OCI-LY7 (cell line): Measurements from ENCODE around the gene CSTPP1. TPM values are rescaled to one million over a fixed set of nuclear protein-coding genes. Genes with fewer than 3 reads are reported as not detected.
A peak's percentile ranks its signal among the peaks of the same experiment; 100 is the strongest.

Experiments
- BruUV-seq: library from RNA; stranded (reverse); fragments of 400-500 nt; replicated peaks from 2 replicates; lab custom pipeline; 2021; lab: Mats Ljungman, UMichigan
- CTCF ChIA-PET: fragments of 300-600 bp; sonication (Branson Sonifier 250); formaldehyde crosslinking; loops from one replicate; lab custom pipeline; 2022; ENCODE audit warnings: antibody characterized with exemption; ENCODE audit not compliant: unreplicated experiment; lab: Charles Lee
- POLR2A ChIA-PET: fragments of 300-600 bp; sonication (Branson Sonifier 250); formaldehyde crosslinking; loops from one replicate; lab custom pipeline; 2022; ENCODE audit warnings: antibody characterized with exemption; lab: Charles Lee
- DNase-seq: peaks from one replicate; pipeline ENCODE4 v3.0.0-alpha.2; 2015; ENCODE audit warnings: low spot score
- H2AFZ ChIP-seq: fragments of 200-600 bp; sonication (generic), shearing (Covaris generic); 2 replicates; pipeline ENCODE4 v1.6.1; 2014; ENCODE audit warnings: mild to moderate bottlenecking, antibody characterized with exemption, low read length, moderate library complexity
- H3K27ac ChIP-seq: fragments of 200-600 bp; sonication (generic); 2 replicates; pipeline ENCODE4 v1.5.1; 2014; ENCODE audit warnings: mixed run types, low read depth, mild to moderate bottlenecking, moderate library complexity, low read length, inconsistent platforms; ENCODE audit not compliant: poor library complexity, severe bottlenecking
- H3K36me3 ChIP-seq: fragments of 200-600 bp; sonication (generic); 2 replicates; pipeline ENCODE4 v1.6.1; 2014; ENCODE audit warnings: mild to moderate bottlenecking, antibody characterized with exemption, low read length, moderate library complexity, mixed read lengths; ENCODE audit not compliant: insufficient read depth
- H3K4me1 ChIP-seq: fragments of 200-600 bp; sonication (generic); 2 replicates; pipeline ENCODE4 v1.5.1; 2014; ENCODE audit warnings: mild to moderate bottlenecking, low read length; ENCODE audit not compliant: insufficient read depth, poor library complexity, severe bottlenecking
- H3K4me2 ChIP-seq: fragments of 200-600 bp; sonication (generic); 2 replicates; pipeline ENCODE4 v1.6.1; 2014; ENCODE audit warnings: mild to moderate bottlenecking, low read length
- H3K4me3 ChIP-seq: fragments of 200-600 bp; sonication (generic); 2 replicates; pipeline ENCODE4 v1.5.1; 2014; ENCODE audit warnings: mild to moderate bottlenecking, low read depth, low read length; ENCODE audit not compliant: poor library complexity, severe bottlenecking
- H3K79me2 ChIP-seq: fragments of 200-600 bp; sonication (generic); 2 replicates; pipeline ENCODE4 v1.6.1; 2016; ENCODE audit warnings: low read depth, mild to moderate bottlenecking, low read length, moderate library complexity, mixed read lengths; ENCODE audit not compliant: insufficient read depth
- H3K9me2 ChIP-seq: fragments of 200-600 bp; sonication (generic); 2 replicates; pipeline ENCODE4 v1.6.1; 2016; ENCODE audit warnings: mild to moderate bottlenecking, low read length, mixed read lengths; ENCODE audit not compliant: insufficient read depth
- H3K9me3 ChIP-seq: fragments of 200-600 bp; sonication (generic); 2 replicates; pipeline ENCODE4 v1.6.1; 2014; ENCODE audit warnings: mild to moderate bottlenecking, mixed run types, low read length, mixed read lengths
- H4K20me1 ChIP-seq: fragments of 200-600 bp; sonication (generic); 2 replicates; pipeline ENCODE4 v1.6.1; 2014; ENCODE audit warnings: mild to moderate bottlenecking, antibody characterized with exemption, low read length, moderate library complexity, mixed read lengths; ENCODE audit not compliant: insufficient read depth
- EZH2phosphoT487 ChIP-seq: fragments of 200-600 bp; sonication (generic); IDR thresholded peaks from 2 replicates; pipeline ENCODE4 v1.6.1; 2018; ENCODE audit warnings: low read depth, borderline replicate concordance, mild to moderate bottlenecking, mixed run types, antibody characterized with exemption, low read length, moderate library complexity, mixed read lengths
- intact Hi-C: fragments of 100-400 bp; cut with micrococcal nuclease; formaldehyde crosslinking; loops from one replicate; pipeline ENCODE4 v1.10.0; 2022; ENCODE audit not compliant: unreplicated experiment
- total RNA-seq, 2 experiments: library from RNA; depleted of rRNA in 1 of 2; stranded (reverse); fragments of >200 nt in 1 of 2; shearing (Covaris generic) in 1 of 2; gene quantifications; 2 replicates each; pipeline ENCODE4 v1.2.3, GENCODE V29; 2014 to 2022
- TF ChIP-seq, protein P1 (sequence below): fragments of 200-600 bp; sonication (generic); conservative IDR thresholded peaks from 2 replicates; pipeline ENCODE4 v1.5.1; 2014; ENCODE audit warnings: mild to moderate bottlenecking, antibody characterized with exemption, low read length, moderate library complexity, mixed read lengths

CSTPP1 gene
- total RNA-seq, 2 experiments from 2014 or later: 39.6 to 43.1 TPM

DNA sequence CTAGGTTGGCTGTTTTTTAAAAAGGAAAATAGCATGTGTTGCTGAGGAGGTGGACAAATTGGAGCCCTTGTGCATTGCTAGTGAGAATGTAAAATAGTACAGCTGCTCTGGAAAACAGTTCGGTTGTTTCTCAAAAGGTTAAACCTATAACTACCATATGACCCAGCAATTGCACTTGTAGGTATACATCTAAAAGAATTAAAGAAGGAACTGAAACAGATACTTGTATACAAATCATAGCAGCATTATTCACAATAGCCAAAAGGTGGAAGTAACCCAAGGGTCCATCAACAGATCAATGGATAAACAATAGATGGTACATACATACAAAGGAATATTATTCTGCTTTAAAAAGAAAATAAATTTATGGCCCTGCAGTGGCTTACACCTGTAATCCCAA is 111.4 kb downstream of the CSTPP1 start:
- intact Hi-C loops: loop anchor here (5.0 kb wide), 1 partner anchor 104 kb away; no protein-coding TSS in a partner anchor
- Histone ChIP-seq H3K36me3 (peaks cover 7% of the 10 kb centered on the region), H2AFZ (no peak overlapping the region), H3K4me2 (peak overlapping the region; percentile 61), H3K9me3 (no peaks in the 10 kb centered on the region; the same call in 1 of the 2 replicates), H3K27ac (peak overlapping the region; percentile 52), H4K20me1 (no peaks in the 10 kb centered on the region), H3K9me2 (no peaks in the 10 kb centered on the region), H3K4me3 (peak overlapping the region; percentile 1), H3K79me2 (no peaks in the 10 kb centered on the region), H3K4me1 (peaks cover 26% of the 10 kb centered on the region)
- POLR2A ChIA-PET: no interaction called here
- no TSS peak for BruUV-seq
- TF ChIP-seq, protein P1, sequence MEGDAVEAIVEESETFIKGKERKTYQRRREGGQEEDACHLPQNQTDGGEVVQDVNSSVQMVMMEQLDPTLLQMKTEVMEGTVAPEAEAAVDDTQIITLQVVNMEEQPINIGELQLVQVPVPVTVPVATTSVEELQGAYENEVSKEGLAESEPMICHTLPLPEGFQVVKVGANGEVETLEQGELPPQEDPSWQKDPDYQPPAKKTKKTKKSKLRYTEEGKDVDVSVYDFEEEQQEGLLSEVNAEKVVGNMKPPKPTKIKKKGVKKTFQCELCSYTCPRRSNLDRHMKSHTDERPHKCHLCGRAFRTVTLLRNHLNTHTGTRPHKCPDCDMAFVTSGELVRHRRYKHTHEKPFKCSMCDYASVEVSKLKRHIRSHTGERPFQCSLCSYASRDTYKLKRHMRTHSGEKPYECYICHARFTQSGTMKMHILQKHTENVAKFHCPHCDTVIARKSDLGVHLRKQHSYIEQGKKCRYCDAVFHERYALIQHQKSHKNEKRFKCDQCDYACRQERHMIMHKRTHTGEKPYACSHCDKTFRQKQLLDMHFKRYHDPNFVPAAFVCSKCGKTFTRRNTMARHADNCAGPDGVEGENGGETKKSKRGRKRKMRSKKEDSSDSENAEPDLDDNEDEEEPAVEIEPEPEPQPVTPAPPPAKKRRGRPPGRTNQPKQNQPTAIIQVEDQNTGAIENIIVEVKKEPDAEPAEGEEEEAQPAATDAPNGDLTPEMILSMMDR: no peak
- no peak for TF ChIP-seq EZH2phosphoT487
- CTCF ChIA-PET: no interaction called here
- peak; percentile 61 for DNase-seq

DNA sequence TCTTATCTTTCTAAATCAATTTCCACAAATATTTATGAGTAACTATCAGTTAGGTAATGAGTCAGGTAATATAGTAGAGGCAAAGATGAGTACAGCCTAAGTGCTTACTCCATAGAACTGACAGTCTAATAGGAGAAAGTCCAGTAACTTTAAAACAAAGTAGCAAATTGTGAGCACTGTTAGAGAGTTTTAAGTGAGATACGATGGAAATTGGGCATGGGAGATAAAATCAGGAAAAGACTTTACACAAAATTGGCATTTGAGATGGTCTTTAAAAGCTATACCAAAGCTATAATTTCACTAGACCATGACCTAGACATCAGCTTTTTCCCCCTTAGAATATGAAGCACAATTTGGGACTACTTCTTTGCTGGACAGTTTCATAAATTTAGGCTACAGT is 113.7 kb downstream of the CSTPP1 start:
- TSS peak; percentile 18 for BruUV-seq
- ChIA-PET POLR2A (interaction anchor here (0.6 to 2.3 kb wide), 4 partner anchors 9 to 101 kb away, joined by 3 to 10 read pairs (median 4); no protein-coding TSS in a partner anchor), CTCF (no interaction called here)
- H3K79me2 ChIP-seq: no peaks in the 10 kb centered on the region
- H3K9me2 ChIP-seq: no peaks in the 10 kb centered on the region
- peaks cover 13% of the 10 kb centered on the region for H3K36me3 ChIP-seq
- intact Hi-C loops: no loop called here
- H3K4me1 ChIP-seq: peaks cover 22% of the 10 kb centered on the region
- no peak overlapping the region for H2AFZ ChIP-seq
- no peaks in the 10 kb centered on the region for H4K20me1 ChIP-seq
- no peaks in the 10 kb centered on the region; the same call in 1 of the 2 replicates for H3K9me3 ChIP-seq
- no peak overlapping the region for H3K4me2 ChIP-seq
- H3K4me3 ChIP-seq: no peak overlapping the region
- DNase-seq: no peak
- TF ChIP-seq EZH2phosphoT487: no peak
- TF ChIP-seq, protein P1: no peak
- no peak overlapping the region for H3K27ac ChIP-seq

DNA sequence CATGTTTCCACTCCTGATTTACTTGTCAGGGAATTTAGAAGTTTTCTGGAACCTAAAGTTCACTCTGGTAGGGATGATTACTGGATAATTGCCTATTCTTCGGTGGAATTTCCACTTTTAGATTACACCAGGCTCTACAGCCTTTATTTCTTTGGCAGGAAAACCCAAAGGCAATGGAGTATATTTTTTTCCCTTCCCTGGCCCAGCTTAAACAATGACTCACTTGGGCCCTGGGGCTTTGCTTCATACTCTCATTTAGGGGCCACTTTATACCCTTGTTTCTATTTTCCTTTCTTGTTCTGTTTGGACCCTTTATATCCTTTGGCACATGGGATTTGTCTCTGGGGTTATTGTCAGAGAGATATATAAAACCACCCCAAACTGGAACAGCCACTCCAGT is 114.7 kb downstream of the CSTPP1 start:
- Histone ChIP-seq H3K27ac (no peak overlapping the region), H3K79me2 (no peaks in the 10 kb centered on the region), H4K20me1 (no peaks in the 10 kb centered on the region), H2AFZ (no peak overlapping the region), H3K36me3 (peaks cover 13% of the 10 kb centered on the region), H3K4me3 (no peak overlapping the region), H3K9me3 (no peaks in the 10 kb centered on the region; the same call in 1 of the 2 replicates), H3K4me1 (peaks cover 27% of the 10 kb centered on the region), H3K9me2 (no peaks in the 10 kb centered on the region), H3K4me2 (no peak overlapping the region)
- no peak for DNase-seq
- intact Hi-C loops: no loop called here
- ChIA-PET CTCF (no interaction called here), POLR2A (interaction anchor here (0.8 kb wide), 1 partner anchor 10 kb away, joined by 3 read pairs; no protein-coding TSS in a partner anchor)
- BruUV-seq: no TSS peak
- TF ChIP-seq, protein P1: no peak
